ENCODE data around the gene DUS1L.

- TF ChIP-seq CTCF (IDR thresholded peaks at IDR 0.05) (no peak), POLR2AphosphoS5 (IDR thresholded peaks at IDR 0.05) (no peak)
These were observed 36.6 kb downstream of the DUS1L start for GRCh38 chr17:82028966-82029365.

Data from stomach (tissue), 4 donors.